ENCODE data around the gene PA2G4.

The PA2G4 gene

DNA sequence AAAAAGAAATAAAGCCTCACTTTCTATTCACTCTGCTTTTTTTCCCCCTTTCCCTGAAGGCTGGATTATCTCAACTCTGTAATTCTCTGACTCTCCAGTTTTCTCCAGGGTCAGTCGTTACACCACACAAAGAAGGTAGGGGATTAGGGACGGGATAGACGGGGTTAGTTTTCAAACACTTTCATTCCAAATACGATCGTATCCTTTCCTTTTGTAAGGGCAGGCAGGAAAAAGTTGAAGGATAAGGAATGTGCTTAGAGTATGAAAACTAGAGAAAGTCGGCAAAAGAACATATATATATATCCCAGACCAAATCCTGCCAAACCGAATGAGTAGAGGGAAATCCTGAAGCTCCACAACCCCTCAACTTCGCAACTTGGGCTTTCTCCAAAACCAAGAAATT, 23.1 kb downstream of the PA2G4 start:
- no peak for DNase-seq (ENCODE audit: low spot score)

DNA sequence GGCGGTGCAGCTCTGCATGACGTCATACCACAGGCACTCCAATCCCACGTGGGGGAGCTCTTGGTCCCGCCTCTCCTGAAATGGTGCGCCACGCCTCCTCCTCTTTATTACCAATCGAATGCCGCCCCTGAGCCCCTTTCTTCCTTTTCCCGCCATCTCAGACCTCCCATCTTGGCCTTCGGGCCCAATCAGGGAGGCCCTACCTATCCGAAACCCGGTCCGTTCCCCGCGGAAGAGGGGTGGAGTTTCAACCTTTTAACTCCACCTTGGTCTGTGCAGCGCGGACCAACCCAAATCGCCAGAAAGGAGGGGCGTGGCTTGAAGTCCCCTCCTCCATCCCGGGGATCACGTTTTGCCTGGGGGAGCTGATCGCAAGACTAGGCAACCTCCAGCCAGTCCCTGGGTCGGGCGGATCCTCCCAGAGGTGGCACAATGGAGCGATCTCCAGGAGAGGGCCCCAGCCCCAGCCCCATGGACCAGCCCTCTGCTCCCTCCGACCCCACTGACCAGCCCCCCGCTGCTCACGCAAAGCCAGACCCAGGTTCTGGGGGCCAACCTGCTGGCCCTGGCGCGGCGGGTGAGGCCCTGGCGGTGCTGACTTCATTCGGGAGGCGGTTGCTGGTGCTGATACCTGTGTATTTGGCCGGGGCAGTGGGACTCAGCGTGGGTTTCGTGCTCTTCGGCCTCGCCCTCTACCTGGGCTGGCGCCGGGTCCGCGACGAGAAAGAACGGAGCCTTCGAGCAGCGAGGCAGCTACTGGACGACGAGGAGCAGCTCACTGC, 23.7 kb downstream of the PA2G4 start, which contains the start of gene ESYT1:
ESYT1 (plus strand) TSS at position 380 of the 782 bp plus-strand sequence; CDS start at position 433, 53 bp downstream.
- peak; percentile 99 for DNase-seq (ENCODE audit: low spot score)

DNA sequence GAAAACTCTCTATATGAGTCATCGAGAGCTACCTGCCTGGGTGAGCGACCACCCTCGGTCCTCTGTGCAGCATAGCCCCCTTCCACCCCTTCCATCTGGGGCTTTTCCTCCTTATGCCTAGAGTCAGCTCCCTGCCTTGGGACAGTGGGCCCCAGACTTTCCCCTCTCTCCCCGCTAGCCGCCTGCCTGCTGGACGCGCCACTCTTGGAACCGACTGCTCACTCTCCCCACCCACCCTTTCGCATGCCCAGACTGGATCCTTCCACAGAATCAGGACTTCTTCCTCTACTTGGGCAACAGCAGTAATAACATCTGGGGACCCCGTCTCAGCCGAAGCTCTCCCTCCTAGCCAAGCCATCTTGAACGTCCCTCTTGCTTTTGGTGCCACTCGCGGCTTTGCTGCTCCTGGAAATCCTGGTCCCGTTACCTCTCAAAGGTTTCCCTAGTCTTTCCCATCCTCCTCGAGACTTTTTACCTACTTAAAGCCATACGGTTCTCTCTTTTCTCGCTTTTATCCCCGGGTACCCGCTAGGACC, 24.4 kb downstream of the PA2G4 start:
- no peak for DNase-seq (ENCODE audit: low spot score)

DNA sequence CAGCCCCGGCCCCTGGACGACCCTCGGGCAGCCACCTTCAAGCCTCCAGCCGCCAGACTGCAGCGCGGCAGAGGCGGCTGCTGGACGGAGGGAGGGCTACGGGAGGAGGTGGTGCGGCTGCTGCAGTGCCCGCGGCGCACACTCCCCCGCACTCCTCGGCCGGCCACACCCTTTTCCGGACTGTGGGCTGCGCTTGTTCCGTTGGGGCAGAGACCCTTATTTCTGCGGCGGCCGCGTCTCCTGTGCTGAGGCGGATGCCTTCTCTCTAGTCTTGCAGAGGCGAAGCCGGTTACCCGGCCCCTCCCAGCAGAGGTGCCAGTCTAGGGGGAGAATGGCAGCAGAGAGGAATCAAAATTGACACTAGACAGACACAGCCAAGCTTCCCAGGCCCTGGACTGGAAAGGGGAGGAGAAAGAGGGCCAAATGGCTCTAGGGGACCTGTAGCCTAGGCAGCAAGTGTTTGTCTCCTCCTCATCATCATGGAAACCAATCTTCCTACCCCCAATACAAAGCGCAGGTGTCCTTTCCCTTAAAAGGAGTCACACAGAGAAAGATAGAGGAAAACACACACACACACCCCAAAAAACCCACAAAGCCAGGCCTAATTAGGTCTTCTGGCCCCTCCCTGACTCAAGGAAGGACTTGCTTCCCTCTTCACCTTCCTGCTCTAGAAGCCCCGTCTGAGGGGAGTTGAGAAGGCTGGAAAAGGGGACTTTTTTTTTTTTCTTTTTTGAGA, 25.0 kb downstream of the PA2G4 start:
- DNase-seq (ENCODE audit: low spot score) = peak; percentile 77

DNA sequence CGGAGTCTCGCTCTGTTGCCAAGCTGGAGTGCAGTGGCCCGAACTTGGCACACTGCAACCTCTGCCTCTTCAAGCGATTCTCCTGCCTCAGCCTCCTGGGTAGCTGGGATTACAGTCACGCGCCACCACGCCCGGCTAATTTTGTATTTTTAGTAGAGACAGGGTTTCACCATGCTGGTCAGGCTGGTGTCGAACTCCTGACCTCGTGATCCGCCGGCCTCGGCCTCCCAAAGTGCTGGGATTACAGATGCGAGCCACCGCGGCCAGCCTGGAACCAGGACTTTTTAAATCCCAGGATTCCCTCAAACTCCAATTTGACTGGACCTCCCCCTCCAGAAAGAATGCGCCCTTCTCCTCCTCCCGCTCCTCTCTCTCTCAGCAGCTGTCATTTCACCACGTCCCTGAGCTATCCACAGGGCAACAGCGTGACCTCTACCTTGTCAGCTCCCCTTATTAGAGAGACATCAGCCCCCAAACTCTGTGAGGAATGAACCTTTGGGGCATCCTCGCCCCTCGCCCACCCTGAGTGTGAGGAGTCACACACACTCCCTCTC, 25.7 kb downstream of the PA2G4 start:
- no peak for DNase-seq (ENCODE audit: low spot score)

DNA sequence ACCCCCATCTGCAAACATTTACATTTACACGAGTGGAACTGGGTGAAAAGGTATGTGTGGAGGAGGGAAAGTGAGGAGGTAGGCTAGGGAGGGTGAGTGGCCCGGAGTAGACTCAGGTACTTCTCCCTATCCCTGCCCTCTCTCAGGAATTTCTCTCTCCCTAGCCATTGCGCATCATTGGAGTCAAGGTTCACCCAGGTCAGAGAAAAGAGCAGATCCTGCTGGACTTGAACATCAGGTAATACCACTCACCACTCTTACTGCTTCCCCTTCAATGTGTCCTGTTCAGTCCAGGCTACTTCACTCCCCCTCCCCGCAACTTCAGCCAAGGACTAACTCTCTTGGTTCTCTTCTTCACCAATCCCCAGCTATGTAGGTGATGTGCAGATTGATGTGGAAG, 26.5 kb downstream of the PA2G4 start:
- DNase-seq (ENCODE audit: low spot score) = no peak

DNA sequence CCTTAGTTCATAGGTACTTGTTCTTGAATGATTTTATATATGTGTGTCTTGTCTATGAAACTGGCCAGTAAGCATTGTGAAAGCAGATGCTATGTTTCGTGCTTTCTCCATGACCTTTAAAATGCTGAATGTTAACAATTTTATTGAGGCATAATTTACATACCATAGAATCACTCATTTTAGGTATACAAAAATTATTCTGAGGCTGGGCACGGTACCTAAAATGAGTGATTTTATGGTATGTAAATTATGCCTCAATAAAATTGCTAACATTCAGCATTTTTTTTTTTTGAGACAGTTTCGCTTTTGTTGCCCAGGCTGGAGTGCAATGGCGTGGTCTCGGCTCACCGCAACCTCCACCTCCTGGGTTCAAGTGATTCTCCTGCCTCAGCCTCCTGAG, 30.5 kb downstream of the PA2G4 start:
- no peak for DNase-seq (ENCODE audit: low spot score)

DNA sequence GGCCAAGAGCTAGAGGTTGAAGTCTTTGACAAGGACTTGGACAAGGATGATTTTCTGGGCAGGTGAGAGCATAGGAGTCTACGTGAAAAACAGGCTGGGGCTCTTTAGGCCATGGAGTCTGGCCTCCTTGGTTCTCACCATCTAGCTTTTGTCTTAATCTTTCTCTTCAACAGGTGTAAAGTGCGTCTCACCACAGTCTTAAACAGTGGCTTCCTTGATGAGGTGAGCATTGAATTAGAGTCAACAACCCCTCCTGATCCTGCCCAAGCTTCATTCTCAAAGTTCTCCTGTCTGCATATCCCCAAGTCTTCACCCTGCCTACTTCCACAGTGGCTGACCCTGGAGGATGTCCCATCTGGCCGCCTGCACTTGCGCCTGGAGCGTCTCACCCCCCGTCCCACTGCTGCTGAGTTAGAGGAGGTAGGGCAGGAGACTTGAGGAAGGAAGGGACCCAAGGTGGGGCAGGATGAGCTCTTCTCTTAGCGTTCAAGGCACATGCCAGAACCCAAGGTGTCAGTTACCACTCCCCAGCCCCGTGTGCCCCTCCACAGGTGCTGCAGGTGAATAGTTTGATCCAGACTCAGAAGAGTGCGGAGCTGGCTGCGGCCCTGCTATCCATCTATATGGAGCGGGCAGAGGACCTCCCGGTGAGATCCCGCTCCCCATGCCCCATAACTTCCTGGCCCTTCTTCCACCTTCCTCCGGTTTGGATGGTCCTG, 33.7 kb downstream of the PA2G4 start:
- no peak for DNase-seq (ENCODE audit: low spot score)

DNA sequence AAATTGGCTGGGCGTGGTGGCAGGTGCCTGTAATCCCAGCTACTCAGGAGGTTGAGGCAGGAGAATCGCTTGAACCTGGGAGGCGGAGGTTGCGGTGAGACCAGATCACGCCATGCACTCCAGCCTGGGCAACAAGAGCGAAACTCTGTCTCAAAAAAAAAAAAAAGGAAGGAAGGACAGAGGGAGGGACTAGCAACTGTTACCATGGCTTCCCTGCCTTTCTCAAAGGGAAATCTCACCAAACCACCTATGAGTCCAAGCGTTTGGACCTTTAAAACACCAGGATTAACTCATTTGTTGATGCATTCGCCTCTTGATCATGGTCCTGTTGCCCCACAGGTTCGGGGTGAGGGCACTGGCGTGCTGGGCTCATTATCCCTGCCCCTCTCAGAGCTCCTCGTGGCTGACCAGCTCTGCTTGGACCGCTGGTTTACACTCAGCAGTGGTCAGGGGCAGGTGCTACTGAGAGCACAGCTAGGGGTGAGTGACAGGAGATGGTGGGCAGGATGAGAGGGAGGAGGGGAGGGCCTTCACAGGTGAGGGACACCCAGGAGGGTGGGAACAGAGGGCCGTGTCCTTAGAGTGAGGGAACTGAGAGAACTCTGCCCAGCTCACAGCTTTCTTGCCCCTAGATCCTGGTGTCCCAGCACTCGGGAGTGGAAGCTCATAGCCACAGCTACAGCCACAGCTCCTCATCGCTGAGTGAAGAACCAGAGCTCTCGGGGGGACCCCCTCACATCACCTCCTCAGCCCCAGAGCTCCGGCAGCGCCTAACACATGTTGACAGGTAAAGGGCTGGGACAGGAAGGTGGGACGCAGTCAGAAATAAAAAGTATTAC, 37.8 kb downstream of the PA2G4 start:
- DNase-seq (ENCODE audit: low spot score) = no peak

DNA sequence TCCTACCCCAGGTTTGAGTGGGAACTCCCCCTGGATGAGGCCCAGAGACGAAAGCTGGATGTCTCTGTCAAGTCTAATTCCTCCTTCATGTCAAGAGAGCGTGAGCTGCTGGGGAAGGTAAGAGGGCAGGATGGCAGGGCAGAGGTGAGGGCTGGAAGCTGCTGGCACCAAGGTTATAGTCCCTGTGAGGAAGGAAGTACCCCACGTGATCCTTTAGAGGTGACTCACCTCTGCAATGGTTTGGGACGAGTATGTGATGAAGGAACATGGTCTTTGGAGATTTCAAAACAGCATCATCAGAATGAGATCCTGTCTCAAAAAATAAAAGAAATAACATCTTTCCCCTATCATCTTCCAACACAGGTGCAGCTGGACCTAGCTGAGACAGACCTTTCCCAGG, 38.9 kb downstream of the PA2G4 start:
- no peak for DNase-seq (ENCODE audit: low spot score)

DNA sequence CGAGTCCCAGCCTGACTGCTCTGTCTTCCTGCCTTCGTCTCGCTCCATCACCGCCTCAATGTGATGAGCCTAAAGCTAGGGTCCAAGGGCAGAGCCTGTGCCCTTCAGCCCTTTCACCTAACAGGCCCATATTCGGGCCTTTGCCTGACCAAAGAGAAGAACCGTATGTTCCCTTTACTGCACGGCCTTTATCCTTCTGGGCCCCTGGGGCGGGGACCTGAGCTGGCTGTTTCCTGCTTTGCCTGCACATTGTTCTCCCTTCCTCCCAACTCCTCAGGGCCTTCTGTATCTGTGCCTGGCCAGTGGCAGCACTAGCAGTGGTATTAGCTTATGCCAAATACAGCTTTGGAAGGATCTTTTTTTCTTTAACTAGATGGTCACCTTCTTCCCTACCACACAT, 39.5 kb downstream of the PA2G4 start:
- DNase-seq (ENCODE audit: low spot score) = no peak

DNA sequence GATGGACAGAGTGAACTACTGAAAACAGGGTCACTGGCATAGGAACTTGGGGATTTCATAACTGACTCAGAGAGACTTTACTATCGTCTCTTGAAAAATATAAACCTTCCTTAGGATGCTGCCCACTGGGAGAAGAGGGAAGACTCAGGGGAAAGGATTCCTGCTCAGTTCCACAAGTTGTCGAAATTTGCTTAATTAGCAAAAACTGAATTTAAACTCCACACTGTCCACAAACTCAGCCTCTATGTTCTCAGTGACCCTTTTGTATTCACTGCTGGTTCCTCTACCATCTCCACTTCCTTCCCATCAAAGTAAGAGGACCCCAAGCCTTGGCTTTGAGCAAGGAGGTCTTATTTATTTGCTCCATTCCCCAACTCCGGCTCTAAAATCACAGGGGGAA, 40.9 kb downstream of the PA2G4 start:
- no peak for DNase-seq (ENCODE audit: low spot score)

DNA sequence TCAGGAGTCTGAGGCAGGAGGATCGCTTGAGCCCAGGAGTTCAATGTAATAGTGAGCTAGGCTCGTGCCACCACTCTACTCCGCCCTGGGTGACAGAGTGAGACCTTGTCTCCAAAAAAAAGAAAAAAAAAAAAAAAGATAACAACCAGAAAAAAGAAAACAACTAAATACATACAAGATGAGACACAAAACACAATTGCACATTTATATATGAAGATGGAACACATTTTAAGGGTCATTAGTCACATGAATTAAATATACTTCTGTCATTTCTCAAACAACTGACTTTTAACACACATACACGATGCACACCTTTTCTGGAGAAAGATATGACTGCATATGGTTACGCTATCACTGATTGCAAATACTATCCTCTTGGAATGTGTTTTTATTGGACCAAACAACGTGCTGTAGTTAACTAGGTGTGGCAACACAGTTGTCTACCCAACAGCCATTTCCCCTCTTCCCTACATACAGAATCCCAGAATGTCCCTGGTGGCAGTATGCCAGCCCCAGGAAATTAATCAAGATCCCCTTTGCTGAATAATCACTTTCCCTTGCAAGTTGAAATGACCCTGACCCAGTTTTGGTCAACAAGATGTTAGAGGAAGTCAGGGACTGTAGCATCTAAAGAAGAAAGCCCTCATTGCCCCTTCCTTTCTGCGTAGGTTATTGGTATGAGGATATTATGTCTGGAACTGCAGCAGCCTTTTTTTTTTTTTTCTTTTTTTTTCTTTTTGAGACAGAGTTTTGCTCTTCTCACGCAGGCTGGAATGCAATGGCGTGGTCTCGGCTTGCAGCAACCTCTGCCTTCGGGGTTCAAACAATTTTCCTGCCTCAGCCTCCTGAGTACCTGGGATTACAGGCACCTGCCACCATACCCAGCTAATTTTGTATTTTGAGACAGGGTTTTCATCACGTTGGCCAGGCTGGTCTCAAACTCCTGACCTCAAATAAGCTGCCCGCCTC, 42.4 kb downstream of the PA2G4 start:
- no peak for DNase-seq (ENCODE audit: low spot score)

DNA sequence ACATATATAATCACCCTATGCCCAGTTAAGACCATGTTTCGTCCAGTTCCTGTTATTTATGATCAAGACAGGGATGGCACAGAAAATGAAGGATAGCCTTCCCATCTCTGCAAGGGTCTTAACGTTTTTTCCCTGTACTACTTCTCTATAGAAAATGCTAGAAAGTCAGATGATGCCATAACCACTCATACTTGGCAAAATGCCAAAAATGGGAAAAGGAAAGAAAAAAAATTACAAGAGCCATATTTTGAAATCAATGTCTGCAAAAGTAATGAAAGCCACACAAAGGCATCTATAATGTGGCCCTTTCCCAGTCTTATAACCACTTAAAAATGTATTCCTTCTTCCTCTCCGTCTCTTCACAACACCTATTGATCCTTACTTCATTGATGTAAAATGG, 46.2 kb downstream of the PA2G4 start:
- peak; percentile 52 for DNase-seq (ENCODE audit: low spot score)

DNA sequence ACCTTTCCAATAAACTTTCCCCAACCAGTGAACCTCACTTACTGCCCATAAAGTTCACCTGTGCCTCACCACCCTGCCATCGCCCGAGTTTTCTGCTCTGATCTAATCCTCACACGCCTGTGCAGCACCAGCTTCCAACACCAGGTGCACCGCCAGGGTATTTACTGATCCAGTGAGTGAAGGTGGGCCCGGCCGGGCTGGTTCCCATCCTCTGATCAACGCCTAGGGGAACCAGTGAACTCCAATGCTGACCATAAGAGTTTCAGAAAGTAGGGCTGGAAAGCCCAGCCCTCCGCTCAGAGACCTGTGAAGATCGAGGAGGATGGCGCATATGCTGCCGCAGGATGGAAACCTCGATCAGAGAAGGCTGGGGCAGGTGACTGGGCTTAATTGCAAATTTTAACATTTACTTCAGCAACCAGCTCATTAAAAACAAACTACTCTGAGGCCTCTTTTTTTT, 47.3 kb downstream of the PA2G4 start:
- DNase-seq (ENCODE audit: low spot score) = peak; percentile 77

DNA sequence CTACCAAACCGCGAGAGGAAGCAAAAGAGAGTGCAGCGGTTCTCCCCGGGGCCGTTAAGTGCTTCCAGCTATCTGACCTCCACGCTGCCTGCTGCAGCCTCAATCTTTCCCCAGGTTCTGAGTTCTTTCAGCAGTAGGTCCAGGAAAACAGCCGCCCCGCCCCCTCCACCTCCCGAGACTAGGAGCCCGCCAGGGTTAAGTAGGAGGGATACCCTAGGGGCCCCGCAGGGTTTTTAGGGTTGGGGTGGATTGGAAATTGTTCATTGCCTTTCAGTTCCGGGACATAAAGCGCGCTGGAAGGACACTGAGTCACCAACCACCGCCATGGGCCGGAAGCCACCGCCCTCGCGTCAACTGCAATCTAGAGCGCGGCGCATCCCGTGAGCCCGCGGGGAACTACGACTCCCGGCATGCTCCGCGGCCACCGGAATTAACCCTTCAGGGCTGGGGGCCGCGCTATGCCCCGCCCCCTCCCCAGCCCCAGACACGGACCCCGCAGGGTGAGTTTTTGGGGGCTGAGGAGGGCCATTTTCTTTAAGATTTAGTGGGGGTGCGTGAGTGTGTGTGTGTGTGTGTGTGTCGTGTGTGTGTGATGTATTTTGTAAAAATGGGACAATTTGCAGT, 47.9 kb downstream of the PA2G4 start, which contains the start of gene MYL6B:
MYL6B (plus strand) TSS at position 456 of the 624 bp plus-strand sequence. CDS start 1,332 bp downstream, outside the sequence.
- DNase-seq (ENCODE audit: low spot score) = peak; percentile 97

DNA sequence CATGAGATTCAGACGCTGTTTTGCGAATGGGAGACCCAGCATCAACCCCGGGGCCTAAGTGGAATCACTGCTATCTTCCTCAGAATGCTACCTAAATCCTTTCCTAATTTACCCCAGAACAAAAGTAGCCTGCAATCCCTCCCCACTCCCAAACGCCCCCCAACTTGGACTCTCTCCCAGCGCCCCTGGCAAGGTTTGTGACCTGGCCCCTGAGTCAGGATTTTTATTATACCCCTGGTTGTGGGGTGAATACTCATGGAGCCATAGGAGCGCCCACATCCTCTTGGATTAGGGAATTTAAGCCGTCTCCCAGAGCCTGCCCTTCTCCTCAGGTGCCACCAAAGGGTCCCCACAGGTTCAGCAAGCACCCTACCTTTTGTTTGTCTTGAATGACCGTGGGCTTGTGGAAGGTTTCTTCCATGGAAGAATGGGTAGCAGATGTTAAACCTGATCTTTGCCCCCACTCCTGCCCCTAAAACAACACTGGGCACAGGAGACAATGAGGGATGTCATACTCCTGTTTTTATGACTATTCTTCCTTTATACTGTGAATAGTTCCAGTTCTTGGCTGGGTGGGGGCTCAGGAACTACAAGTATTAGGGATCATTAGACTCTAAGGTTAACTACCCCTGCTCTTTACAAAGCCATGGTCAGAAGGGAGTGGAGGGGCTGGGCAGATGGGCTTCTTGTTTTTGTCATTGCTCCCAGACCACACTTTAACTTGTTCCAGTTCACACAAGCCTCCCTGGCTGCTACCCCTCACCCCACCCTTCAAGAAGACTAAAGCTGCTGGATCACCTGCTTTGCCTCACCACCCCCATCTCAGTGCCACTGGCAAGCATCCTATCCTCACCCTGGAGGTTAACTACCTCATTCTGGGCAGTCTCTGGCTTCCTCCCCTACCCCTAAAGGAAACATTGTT, 48.7 kb downstream of the PA2G4 start:
- peak; percentile 66 for DNase-seq (ENCODE audit: low spot score)

DNA sequence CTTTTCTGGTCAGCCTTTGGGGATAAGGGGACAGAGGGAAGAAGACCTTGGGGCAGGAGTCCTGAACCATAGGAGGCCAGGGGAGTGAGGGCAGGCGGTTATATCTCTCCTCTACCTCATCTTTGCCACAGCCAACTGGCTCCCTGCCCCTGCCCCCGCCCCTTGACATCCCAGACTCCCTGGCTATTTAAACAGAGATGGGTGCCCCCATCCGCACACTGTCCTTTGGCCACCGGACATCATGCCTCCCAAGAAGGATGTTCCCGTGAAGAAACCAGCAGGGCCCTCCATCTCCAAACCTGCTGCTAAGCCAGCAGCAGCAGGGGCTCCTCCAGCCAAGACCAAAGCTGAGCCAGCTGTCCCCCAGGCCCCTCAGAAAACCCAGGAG, 49.3 kb downstream of the PA2G4 start:
- no peak for DNase-seq (ENCODE audit: low spot score)
